Measurements from ENCODE around the gene STYXL1.

Gene STYXL1

DNA sequence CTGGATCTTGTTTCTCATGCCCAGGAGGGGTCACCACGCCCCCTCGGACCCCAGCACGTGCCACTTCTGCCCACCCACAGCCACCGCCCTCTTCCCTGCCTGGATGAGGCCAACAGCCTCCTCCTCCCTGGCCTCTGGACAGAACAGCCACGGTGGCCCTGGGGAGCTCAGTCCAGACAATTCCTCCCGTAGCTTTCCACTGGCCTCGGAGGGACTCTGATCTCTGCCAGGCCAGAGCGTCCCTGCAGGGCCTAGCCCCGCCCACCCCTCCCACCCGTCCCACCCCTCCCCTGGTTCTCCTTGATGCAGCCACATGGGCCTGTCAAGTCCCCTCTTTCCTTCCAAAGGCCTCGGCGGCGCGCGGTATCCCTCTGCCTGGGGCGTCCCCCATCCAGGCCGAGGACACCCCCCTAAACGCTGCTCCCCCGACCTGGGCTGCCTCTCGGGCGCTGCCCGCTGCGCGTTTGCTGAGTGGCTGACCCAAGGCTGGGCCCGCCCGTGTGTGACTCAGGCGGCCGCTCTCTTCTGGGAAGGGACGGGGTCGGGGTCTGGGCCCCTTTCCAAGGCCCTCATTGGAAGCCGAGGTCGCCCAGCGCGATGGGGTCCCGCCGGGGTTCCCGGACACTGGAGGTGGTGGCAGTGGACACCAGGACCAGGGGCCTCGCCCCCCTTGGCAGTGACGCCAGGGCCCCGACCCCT lies 54.0 kb downstream of the STYXL1 start:
- no peak for DNase-seq (ENCODE audit: low read depth in 3 of 3)

DNA sequence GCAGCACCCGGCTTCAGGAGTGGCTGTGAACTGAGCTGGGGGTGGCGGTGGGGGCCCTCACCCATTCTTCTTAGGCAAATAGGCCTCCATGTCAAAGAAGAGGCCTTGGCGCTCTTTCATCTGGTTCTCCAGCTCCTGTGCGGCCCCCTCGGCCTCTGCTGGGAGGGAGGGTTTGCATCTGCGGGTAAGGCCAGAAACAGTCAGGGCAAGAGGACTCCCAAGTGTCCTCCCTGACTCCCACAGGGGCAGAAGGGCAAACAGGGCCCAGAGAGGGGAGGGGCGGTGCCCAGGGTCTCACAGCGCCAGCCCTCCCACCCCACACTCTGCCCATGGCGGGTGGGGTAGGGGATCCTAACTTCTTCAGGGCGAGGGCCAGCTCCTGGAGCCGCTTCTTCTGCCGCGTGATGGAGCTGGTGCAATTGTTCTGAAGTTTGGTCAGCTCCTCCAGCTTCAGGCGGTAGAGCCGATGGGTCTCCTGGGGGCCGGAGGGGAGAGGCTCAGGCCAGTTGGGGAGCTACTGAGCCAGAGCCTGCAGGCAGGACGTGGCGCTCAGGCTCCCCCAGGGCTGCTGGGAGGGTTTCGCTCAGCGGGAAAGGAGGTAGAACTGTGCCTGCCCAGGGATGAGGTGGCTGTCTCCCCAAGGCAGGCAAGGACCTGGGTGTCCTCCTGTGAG lies 55.6 kb downstream of the STYXL1 start:
- DNase-seq (ENCODE audit: low read depth in 3 of 3), result no peak

GRCh38 chr7:75991531-75992082 lies 56.2 kb downstream of the STYXL1 start:
- no peak for DNase-seq (ENCODE audit: low read depth in 3 of 3)

- DNase-seq (ENCODE audit: low read depth in 3 of 3), result no peak
Observed at GRCh38 chr7:75989500-75990388, 58.1 kb downstream of the STYXL1 start.

GRCh38 chr7:75988568-75989499 lies 59.0 kb downstream of the STYXL1 start:
- no peak for DNase-seq (ENCODE audit: low read depth in 3 of 3)

GRCh38 chr7:75987805-75988567 lies 59.8 kb downstream of the STYXL1 start:
- no peak for DNase-seq (ENCODE audit: low read depth in 3 of 3)

- no peak for DNase-seq (ENCODE audit: low read depth in 3 of 3)
Observed at GRCh38 chr7:75987026-75987804, 60.6 kb downstream of the STYXL1 start.

DNA sequence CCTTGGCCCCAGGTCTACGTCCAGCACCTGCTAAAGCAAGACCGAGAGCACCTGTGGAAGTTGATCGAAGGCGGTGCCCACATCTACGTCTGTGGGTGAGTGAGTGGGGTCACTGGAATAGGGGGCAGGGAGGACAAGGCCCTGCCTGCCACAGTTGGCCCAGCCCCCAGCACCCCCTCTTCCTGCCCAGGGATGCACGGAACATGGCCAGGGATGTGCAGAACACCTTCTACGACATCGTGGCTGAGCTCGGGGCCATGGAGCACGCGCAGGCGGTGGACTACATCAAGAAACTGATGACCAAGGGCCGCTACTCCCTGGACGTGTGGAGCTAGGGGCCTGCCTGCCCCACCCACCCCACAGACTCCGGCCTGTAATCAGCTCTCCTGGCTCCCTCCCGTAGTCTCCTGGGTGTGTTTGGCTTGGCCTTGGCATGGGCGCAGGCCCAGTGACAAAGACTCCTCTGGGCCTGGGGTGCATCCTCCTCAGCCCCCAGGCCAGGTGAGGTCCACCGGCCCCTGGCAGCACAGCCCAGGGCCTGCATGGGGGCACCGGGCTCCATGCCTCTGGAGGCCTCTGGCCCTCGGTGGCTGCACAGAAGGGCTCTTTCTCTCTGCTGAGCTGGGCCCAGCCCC lies 61.5 kb downstream of the STYXL1 start:
- DNase-seq (ENCODE audit: low read depth in 3 of 3), result no peak

DNA sequence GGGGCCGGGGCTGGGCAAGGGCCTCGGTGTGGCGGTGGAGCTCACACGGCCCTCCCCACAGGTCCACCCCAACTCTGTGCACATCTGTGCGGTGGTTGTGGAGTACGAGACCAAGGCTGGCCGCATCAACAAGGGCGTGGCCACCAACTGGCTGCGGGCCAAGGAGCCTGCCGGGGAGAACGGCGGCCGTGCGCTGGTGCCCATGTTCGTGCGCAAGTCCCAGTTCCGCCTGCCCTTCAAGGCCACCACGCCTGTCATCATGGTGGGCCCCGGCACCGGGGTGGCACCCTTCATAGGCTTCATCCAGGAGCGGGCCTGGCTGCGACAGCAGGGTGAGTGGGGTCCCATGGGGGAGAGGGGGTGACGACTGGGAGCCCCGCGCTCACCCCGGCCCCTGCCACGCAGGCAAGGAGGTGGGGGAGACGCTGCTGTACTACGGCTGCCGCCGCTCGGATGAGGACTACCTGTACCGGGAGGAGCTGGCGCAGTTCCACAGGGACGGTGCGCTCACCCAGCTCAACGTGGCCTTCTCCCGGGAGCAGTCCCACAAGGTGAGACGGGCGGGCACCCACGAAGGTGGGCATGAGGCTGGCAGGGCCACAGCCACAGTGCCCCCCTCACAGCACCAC lies 62.2 kb downstream of the STYXL1 start:
- no peak for DNase-seq (ENCODE audit: low read depth in 3 of 3)

GRCh38 chr7:75985009-75985517 lies 62.7 kb downstream of the STYXL1 start:
- DNase-seq (ENCODE audit: low read depth in 3 of 3), result no peak

GRCh38 chr7:75984130-75985008 lies 63.4 kb downstream of the STYXL1 start:
- no peak for DNase-seq (ENCODE audit: low read depth in 3 of 3)

- no peak for DNase-seq (ENCODE audit: low read depth in 3 of 3)
Observed at GRCh38 chr7:75983471-75984129, 64.2 kb downstream of the STYXL1 start.

DNA sequence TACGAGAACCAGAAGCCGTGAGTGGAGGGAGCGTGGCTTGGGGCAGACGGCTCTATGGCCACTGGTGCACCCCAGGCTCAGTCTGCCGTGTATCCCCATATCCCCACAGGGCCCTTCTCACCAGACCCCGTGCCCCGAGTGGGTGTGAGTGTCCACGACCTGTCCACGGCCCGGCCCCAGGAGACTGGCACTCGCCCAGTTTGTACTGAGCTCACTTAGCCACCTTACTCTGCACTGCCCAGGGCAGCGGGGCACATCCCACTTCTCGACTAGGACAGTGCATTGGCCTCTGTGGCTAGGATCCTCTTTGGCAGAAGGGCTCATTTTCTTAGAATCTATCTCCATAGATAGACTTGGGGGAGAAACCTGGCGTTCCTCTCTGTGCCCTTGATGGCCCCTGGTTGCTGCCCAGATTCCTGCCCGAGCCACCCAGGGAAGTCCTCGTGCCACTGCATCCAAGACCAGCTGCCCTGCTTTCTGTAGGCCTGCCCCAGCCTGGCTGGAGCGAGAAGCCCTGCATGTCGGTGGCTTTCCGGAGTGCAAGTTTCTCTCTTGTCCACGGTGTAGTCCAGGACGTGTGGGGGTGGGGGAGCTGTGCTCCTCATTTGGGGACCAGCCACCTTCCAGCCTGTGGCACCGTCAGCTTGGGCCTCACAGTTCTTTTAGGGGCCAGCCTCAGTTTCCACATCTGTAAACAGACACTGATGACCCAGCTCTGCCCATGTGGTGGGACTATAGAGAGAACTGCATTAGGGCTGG lies 65.3 kb downstream of the STYXL1 start:
- no peak for DNase-seq (ENCODE audit: low read depth in 3 of 3)

GRCh38 chr7:75981453-75982305 lies 66.1 kb downstream of the STYXL1 start:
- no peak for DNase-seq (ENCODE audit: low read depth in 3 of 3)

DNA sequence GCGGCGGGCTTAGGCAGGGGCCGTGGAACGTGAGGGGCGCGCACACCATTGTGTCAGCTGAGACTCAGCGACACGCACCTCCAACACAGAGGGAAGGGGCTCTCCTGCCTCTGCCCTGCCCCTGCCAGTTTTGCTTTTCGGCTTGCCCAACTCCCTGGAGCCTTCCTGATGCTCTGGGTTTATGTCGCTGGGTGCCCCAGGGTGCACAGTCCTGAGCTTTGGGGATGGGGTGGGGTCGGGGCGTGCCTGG lies 66.7 kb downstream of the STYXL1 start:
- DNase-seq (ENCODE audit: low read depth in 3 of 3), result no peak

Data from stimulated activated CD4-positive, alpha-beta T cell treated with anti-CD3 and anti-CD28 coated beads, TNF-alpha, amount 100 ng/mL, for 4 hours (primary cell).